ENCODE results near the gene IPO11. TPM values are rescaled to one million over a fixed set of nuclear protein-coding genes. Genes with fewer than 3 reads are reported as not detected.

IPO11 gene
- total and polyA plus RNA-seq, 2 donors, result 12.2 to 18.5 TPM

DNA sequence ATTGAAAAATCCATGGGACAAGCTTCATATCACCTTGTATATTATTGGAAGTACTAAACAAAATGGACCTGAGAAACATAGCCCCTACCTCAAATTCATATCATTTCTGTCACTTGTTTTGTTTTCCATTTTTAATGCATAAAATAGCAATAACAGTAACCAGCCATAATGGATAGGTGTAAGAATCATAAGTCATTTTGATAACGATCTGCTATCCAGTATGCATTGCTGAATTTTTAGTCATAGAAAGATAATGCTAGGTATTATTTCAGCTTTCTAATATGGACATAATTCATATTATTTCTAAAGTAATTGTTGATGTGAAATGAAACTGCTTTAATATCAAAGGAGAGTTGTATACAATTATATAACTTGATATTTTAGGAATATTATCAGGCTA is 164.9 kb downstream of the IPO11 start:
- Histone ChIP-seq H3K27ac (ENCODE audit: low read depth in 1 of 2, low read length in 1 of 2) (no peak overlapping the region), H3K36me3 (ENCODE audit: control insufficient read depth in 2 of 2, insufficient read depth in 2 of 2, low read length in 1 of 2) (no peaks in the 10 kb centered on the region), H3K9me3 (ENCODE audit: control insufficient read depth in 2 of 2, insufficient read depth in 1 of 2, low read length in 1 of 2) (no peaks in the 10 kb centered on the region), H3K27me3 (ENCODE audit: control insufficient read depth in 2 of 2, insufficient read depth in 1 of 2, low read length in 1 of 2) (no peaks in the 10 kb centered on the region), H3K4me1 (ENCODE audit: control insufficient read depth in 2 of 2, insufficient read depth in 2 of 2, low read length in 2 of 2) (no peaks in the 10 kb centered on the region), H3K4me3 (ENCODE audit: low read length in 2 of 2) (no peak overlapping the region)
- no peak for DNase-seq (ENCODE audit: low read depth in 6 of 9, low spot score in 9 of 9)
- WGBS, result 93% methylated on average over 1 of the region's 1 CpG

DNA sequence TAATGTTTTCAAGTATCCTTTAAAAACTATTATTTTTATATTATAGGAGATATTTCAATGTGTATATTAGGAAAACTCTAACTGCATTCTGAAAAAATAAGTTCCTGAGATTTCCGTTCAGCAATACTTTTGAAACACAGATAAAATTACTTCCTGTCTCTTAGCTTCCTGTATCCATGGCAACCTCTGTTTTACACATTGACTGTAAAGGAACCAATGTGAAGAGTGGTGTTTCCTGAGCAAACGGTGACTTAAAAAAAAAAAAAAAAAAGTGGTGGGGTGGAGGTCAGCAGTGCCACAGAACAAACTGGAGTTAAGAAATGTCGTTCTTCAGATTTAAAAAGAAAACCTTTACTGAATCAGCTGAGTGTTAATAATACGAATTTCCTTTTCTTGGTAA is 166.0 kb downstream of the IPO11 start, which contains the start of gene LRRC70:
TSS of gene LRRC70 (plus strand) at position 280 of the 400 bp plus-strand sequence. CDS start 620 bp downstream, outside the sequence.
- no peaks in the 10 kb centered on the region for H3K36me3 ChIP-seq (ENCODE audit: control insufficient read depth in 2 of 2, insufficient read depth in 2 of 2, low read length in 1 of 2)

DNA sequence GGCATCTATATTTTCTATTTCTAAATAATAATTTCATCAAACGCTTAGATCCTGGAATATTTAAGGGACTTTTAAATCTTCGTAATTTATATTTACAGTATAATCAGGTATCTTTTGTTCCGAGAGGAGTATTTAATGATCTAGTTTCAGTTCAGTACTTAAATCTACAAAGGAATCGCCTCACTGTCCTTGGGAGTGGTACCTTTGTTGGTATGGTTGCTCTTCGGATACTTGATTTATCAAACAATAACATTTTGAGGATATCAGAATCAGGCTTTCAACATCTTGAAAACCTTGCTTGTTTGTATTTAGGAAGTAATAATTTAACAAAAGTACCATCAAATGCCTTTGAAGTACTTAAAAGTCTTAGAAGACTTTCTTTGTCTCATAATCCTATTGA is 167.2 kb downstream of the IPO11 start:
- H3K4me3 ChIP-seq (ENCODE audit: low read length in 2 of 2), result no peak overlapping the region
- H3K9me3 ChIP-seq (ENCODE audit: control insufficient read depth in 2 of 2, insufficient read depth in 1 of 2, low read length in 1 of 2), result no peaks in the 10 kb centered on the region
- no peaks in the 10 kb centered on the region for H3K36me3 ChIP-seq (ENCODE audit: control insufficient read depth in 2 of 2, insufficient read depth in 2 of 2, low read length in 1 of 2)
- H3K27ac ChIP-seq (ENCODE audit: low read depth in 1 of 2, low read length in 1 of 2), result no peak overlapping the region
- DNase-seq (ENCODE audit: low read depth in 6 of 9, low spot score in 9 of 9), result no peak
- no peaks in the 10 kb centered on the region for H3K27me3 ChIP-seq (ENCODE audit: control insufficient read depth in 2 of 2, insufficient read depth in 1 of 2, low read length in 1 of 2)
- H3K4me1 ChIP-seq (ENCODE audit: control insufficient read depth in 2 of 2, insufficient read depth in 2 of 2, low read length in 2 of 2), result no peaks in the 10 kb centered on the region
- 39% methylated on average over 5 of the region's 5 CpGs for WGBS

More for the DNA sequence above, 166.0 kb downstream of the IPO11 start, which contains the start of gene LRRC70:
- no peak within 1 kb of the TSS for H3K4me3 ChIP-seq (ENCODE audit: low read length in 2 of 2)
- no peaks in the 10 kb centered on the region for H3K27me3 ChIP-seq (ENCODE audit: control insufficient read depth in 2 of 2, insufficient read depth in 1 of 2, low read length in 1 of 2)
- no peaks in the 10 kb centered on the region for H3K4me1 ChIP-seq (ENCODE audit: control insufficient read depth in 2 of 2, insufficient read depth in 2 of 2, low read length in 2 of 2)
- H3K27ac ChIP-seq (ENCODE audit: low read depth in 1 of 2, low read length in 1 of 2), result peak within 1 kb of the TSS in 1 of 2 donors; percentile 44
- H3K9me3 ChIP-seq (ENCODE audit: control insufficient read depth in 2 of 2, insufficient read depth in 1 of 2, low read length in 1 of 2), result no peaks in the 10 kb centered on the region
- DNase-seq (ENCODE audit: low read depth in 6 of 9, low spot score in 9 of 9), result peak; percentile 27 to 91 (median 71)
- WGBS, result 2% methylated on average over 4 of the region's 4 CpGs

DNA sequence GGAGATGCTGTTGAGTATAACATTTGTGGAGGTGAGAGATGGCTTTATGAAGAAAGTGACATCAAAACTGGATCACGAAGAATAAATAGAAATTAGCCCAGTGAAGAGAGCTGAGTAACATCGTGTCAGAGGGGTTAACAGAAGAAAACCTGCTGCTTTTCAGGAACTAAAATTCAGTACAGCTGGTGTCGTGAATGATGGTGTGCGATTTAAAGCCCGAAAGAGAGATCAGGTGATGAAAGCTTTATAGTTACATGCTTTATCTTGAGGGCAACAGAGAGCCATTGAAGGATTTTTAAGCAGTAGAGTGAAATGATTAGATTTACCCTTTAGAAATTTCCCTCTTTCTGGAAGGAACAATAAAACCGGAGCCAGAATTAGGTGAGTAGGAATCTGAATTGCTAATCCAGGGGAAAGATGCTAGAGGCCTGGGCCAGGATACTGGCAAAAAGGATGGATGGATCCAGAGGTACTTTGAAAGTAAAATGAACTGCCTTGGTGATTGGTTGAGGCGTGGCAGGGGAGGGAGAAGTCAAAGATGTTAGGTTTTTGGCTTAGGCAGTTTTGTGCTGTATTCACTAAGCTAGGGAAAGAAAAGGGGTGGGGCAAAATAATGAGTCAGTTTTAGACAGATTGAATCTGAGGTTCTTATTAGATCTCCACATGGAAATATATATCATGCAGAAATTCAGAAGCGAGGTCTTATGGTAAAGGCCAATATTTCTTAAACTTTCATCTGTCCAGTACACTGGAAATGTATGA is 169.5 kb downstream of the IPO11 start:
- no peaks in the 10 kb centered on the region for H3K4me1 ChIP-seq (ENCODE audit: control insufficient read depth in 2 of 2, insufficient read depth in 2 of 2, low read length in 2 of 2)
- DNase-seq (ENCODE audit: low read depth in 6 of 9, low spot score in 9 of 9), result no peak
- no peak overlapping the region for H3K4me3 ChIP-seq (ENCODE audit: low read length in 2 of 2)
- whole genome bisulfite sequencing, result 44% methylated on average over 8 of the region's 8 CpGs
- no peaks in the 10 kb centered on the region for H3K9me3 ChIP-seq (ENCODE audit: control insufficient read depth in 2 of 2, insufficient read depth in 1 of 2, low read length in 1 of 2)
- no peaks in the 10 kb centered on the region for H3K27me3 ChIP-seq (ENCODE audit: control insufficient read depth in 2 of 2, insufficient read depth in 1 of 2, low read length in 1 of 2)
- H3K36me3 ChIP-seq (ENCODE audit: control insufficient read depth in 2 of 2, insufficient read depth in 2 of 2, low read length in 1 of 2), result no peaks in the 10 kb centered on the region
- no peak overlapping the region for H3K27ac ChIP-seq (ENCODE audit: low read depth in 1 of 2, low read length in 1 of 2)

DNA sequence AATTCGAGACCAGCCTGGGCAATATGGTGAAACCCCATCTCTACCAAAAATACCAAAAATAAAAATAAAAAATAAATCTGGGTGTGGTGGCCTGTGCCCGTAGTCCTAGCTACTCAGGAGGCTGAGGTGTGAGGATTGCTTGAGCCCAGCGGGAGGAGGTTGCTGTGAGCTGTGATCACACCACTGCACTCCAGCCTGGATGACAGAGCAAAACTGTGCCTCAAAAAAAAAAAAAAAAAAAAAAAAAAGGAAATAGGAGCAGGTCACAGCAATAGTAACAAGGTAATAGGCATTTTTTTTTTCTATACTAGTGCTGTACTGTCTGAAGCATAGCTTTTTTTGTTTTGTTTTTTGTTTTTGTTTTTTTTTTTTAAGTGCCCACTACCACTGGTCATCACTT is 171.8 kb downstream of the IPO11 start:
- Histone ChIP-seq H3K27ac (ENCODE audit: low read depth in 1 of 2, low read length in 1 of 2) (no peak overlapping the region), H3K36me3 (ENCODE audit: control insufficient read depth in 2 of 2, insufficient read depth in 2 of 2, low read length in 1 of 2) (no peaks in the 10 kb centered on the region), H3K4me3 (ENCODE audit: low read length in 2 of 2) (no peak overlapping the region), H3K27me3 (ENCODE audit: control insufficient read depth in 2 of 2, insufficient read depth in 1 of 2, low read length in 1 of 2) (no peaks in the 10 kb centered on the region), H3K4me1 (ENCODE audit: control insufficient read depth in 2 of 2, insufficient read depth in 2 of 2, low read length in 2 of 2) (no peaks in the 10 kb centered on the region), H3K9me3 (ENCODE audit: control insufficient read depth in 2 of 2, insufficient read depth in 1 of 2, low read length in 1 of 2) (no peaks in the 10 kb centered on the region)
- over 99% methylated on average over 3 of the region's 3 CpGs for WGBS
- DNase-seq (ENCODE audit: low read depth in 6 of 9, low spot score in 9 of 9), result no peak

DNA sequence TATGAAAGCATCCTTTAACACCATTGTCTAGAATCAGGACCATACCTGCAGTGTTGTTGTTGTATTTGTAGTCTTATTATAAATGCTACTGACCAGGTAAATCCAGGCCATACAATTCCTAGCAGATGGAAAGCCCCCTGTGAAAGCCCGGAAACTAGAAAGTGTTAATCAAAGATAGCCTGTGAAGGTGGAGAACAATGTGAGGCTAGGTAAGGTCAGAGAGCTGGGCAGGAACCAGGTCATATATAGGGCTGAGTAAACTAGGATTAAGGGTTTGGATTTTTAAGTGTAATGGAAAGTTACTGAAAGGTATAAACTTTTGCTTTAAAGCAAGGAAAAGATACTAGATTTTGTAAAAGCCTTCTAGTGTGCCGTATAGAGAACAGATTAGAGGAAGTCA is 172.7 kb downstream of the IPO11 start:
- no peaks in the 10 kb centered on the region for H3K36me3 ChIP-seq (ENCODE audit: control insufficient read depth in 2 of 2, insufficient read depth in 2 of 2, low read length in 1 of 2)
- WGBS, result 90% methylated on average over 2 of the region's 2 CpGs
- no peak overlapping the region for H3K4me3 ChIP-seq (ENCODE audit: low read length in 2 of 2)
- H3K27ac ChIP-seq (ENCODE audit: low read depth in 1 of 2, low read length in 1 of 2), result no peak overlapping the region
- no peaks in the 10 kb centered on the region for H3K9me3 ChIP-seq (ENCODE audit: control insufficient read depth in 2 of 2, insufficient read depth in 1 of 2, low read length in 1 of 2)
- DNase-seq (ENCODE audit: low read depth in 6 of 9, low spot score in 9 of 9), result no peak
- no peaks in the 10 kb centered on the region for H3K27me3 ChIP-seq (ENCODE audit: control insufficient read depth in 2 of 2, insufficient read depth in 1 of 2, low read length in 1 of 2)
- no peaks in the 10 kb centered on the region for H3K4me1 ChIP-seq (ENCODE audit: control insufficient read depth in 2 of 2, insufficient read depth in 2 of 2, low read length in 2 of 2)

DNA sequence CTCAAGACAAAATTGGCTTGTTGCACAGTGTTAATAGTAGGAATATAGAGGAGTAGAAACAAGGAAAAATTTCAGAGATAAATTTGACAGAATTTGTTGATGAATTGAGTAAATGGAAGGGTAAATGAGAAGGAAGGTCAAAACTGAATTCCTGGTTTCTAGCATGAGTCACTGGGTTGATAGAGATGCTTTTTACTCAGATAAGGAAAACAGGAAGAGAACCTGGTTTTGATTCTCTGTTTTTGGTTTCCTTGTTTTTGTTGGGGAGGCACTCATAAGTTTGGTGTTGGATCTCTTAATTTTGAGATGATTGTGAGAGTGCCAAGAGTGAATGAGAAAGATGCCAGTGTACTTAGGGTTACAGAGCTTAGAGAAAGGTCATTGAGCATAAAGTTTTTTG is 173.2 kb downstream of the IPO11 start:
- H3K27me3 ChIP-seq (ENCODE audit: control insufficient read depth in 2 of 2, insufficient read depth in 1 of 2, low read length in 1 of 2), result no peaks in the 10 kb centered on the region
- H3K9me3 ChIP-seq (ENCODE audit: control insufficient read depth in 2 of 2, insufficient read depth in 1 of 2, low read length in 1 of 2), result no peaks in the 10 kb centered on the region
- H3K27ac ChIP-seq (ENCODE audit: low read depth in 1 of 2, low read length in 1 of 2), result no peak overlapping the region

DNA sequence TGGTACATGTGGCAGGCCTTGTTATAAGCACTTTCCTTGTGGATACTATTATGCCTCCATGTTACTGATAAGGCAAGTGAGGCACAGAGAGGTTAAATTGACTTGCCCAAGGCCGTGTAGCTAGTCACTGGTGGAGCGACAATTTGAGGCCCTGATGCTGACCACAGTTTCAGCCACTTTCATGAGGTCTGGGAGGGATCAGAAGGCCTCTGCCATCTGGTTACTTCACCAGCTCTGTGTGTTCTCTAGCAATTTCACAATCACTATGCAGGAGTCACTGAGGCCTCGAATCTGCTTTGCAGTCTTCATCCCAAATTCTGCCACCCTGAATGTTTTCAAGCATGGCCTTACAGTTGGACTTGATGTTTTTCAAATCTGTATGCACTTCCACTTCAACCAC is 175.2 kb downstream of the IPO11 start:
- H3K27me3 ChIP-seq (ENCODE audit: control insufficient read depth in 2 of 2, insufficient read depth in 1 of 2, low read length in 1 of 2), result no peaks in the 10 kb centered on the region
- no peak overlapping the region for H3K27ac ChIP-seq (ENCODE audit: low read depth in 1 of 2, low read length in 1 of 2)
- H3K9me3 ChIP-seq (ENCODE audit: control insufficient read depth in 2 of 2, insufficient read depth in 1 of 2, low read length in 1 of 2), result no peaks in the 10 kb centered on the region
- DNase-seq (ENCODE audit: low read depth in 6 of 9, low spot score in 9 of 9), result no peak
- peaks cover 0 to 3% of the 10 kb centered on the region in 2 donors for H3K36me3 ChIP-seq (ENCODE audit: control insufficient read depth in 2 of 2, insufficient read depth in 2 of 2, low read length in 1 of 2)
- no peak overlapping the region for H3K4me3 ChIP-seq (ENCODE audit: low read length in 2 of 2)
- no peaks in the 10 kb centered on the region for H3K4me1 ChIP-seq (ENCODE audit: control insufficient read depth in 2 of 2, insufficient read depth in 2 of 2, low read length in 2 of 2)
- 94% methylated on average over 3 of the region's 3 CpGs for WGBS

More for the DNA sequence above, 173.2 kb downstream of the IPO11 start:
- Histone ChIP-seq H3K36me3 (ENCODE audit: control insufficient read depth in 2 of 2, insufficient read depth in 2 of 2, low read length in 1 of 2) (no peaks in the 10 kb centered on the region), H3K4me3 (ENCODE audit: low read length in 2 of 2) (no peak overlapping the region), H3K4me1 (ENCODE audit: control insufficient read depth in 2 of 2, insufficient read depth in 2 of 2, low read length in 2 of 2) (no peaks in the 10 kb centered on the region)
- DNase-seq (ENCODE audit: low read depth in 6 of 9, low spot score in 9 of 9), result no peak

DNA sequence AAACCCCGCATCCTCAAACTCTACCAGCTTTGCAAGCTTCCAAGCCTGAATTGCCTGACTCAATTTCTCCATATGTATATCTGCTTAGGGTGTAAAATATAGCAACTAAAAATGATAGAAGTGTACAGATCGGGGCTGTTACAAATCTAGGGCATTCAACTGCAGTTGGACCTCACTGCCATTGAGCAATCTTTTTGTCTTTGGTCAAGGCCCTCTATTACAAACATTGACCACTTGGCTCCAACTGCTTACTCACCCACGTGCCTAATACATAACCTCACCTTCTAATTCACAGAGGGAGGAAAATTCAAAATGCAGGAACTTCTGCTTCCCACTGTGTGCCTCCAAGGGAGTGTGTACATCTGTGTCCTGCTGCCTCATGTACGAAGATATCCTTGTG is 176.1 kb downstream of the IPO11 start:
- Histone ChIP-seq H3K4me3 (ENCODE audit: low read length in 2 of 2) (no peak overlapping the region), H3K9me3 (ENCODE audit: control insufficient read depth in 2 of 2, insufficient read depth in 1 of 2, low read length in 1 of 2) (no peaks in the 10 kb centered on the region), H3K27me3 (ENCODE audit: control insufficient read depth in 2 of 2, insufficient read depth in 1 of 2, low read length in 1 of 2) (no peaks in the 10 kb centered on the region), H3K27ac (ENCODE audit: low read depth in 1 of 2, low read length in 1 of 2) (no peak overlapping the region), H3K4me1 (ENCODE audit: control insufficient read depth in 2 of 2, insufficient read depth in 2 of 2, low read length in 2 of 2) (no peaks in the 10 kb centered on the region), H3K36me3 (ENCODE audit: control insufficient read depth in 2 of 2, insufficient read depth in 2 of 2, low read length in 1 of 2) (peaks cover 0 to 4% of the 10 kb centered on the region in 2 donors)
- 84% methylated on average over 4 of the region's 4 CpGs for WGBS
- no peak for DNase-seq (ENCODE audit: low read depth in 6 of 9, low spot score in 9 of 9)
